ENCODE data around the gene FOXN3.

The FOXN3 gene

GRCh38 chr14:89247457-89248122 is 169.4 kb downstream of the FOXN3 start:
- DNase-seq, result no peak

- no peak for DNase-seq
Measured at GRCh38 chr14:89246290-89246689, 170.7 kb downstream of the FOXN3 start.

GRCh38 chr14:89245802-89246201 is 171.2 kb downstream of the FOXN3 start:
- DNase-seq, result no peak

GRCh38 chr14:89244720-89245119 is 172.3 kb downstream of the FOXN3 start:
- DNase-seq, result no peak

GRCh38 chr14:89243741-89244140 is 173.3 kb downstream of the FOXN3 start:
- DNase-seq, result no peak

- DNase-seq, result no peak
Measured at GRCh38 chr14:89243286-89243685, 173.7 kb downstream of the FOXN3 start.

- DNase-seq, result no peak
Measured at GRCh38 chr14:89242652-89243279, 174.3 kb downstream of the FOXN3 start.

GRCh38 chr14:89241934-89242651 is 174.9 kb downstream of the FOXN3 start:
- no peak for DNase-seq

GRCh38 chr14:89241257-89241656 is 175.8 kb downstream of the FOXN3 start:
- DNase-seq, result no peak

GRCh38 chr14:89240414-89240813 is 176.6 kb downstream of the FOXN3 start:
- DNase-seq, result no peak

- no peak for DNase-seq
Measured at GRCh38 chr14:89239023-89239422, 178.0 kb downstream of the FOXN3 start.

- DNase-seq, result no peak
Measured at GRCh38 chr14:89237921-89238529, 179.0 kb downstream of the FOXN3 start.

GRCh38 chr14:89236851-89237250 is 180.2 kb downstream of the FOXN3 start:
- no peak for DNase-seq

GRCh38 chr14:89233184-89233583 is 183.8 kb downstream of the FOXN3 start:
- DNase-seq, result no peak

GRCh38 chr14:89232265-89233070 is 184.6 kb downstream of the FOXN3 start:
- no peak for DNase-seq

- DNase-seq, result no peak
Measured at GRCh38 chr14:89231426-89232113, 185.5 kb downstream of the FOXN3 start.

- DNase-seq, result no peak
Measured at GRCh38 chr14:89228921-89229639, 188.0 kb downstream of the FOXN3 start.

- no peak for DNase-seq
Measured at GRCh38 chr14:89227496-89227836, 189.6 kb downstream of the FOXN3 start.

GRCh38 chr14:89226801-89227495 is 190.1 kb downstream of the FOXN3 start:
- no peak for DNase-seq

GRCh38 chr14:89225607-89226006 is 191.4 kb downstream of the FOXN3 start:
- no peak for DNase-seq
